ENCODE results near the gene DERL2.
"Not testable (repeated sequence)": the region's sequence is repeated elsewhere in the genome, so short reads cannot be mapped to it uniquely, and the experiment has no call there.

The DERL2 gene

DNA sequence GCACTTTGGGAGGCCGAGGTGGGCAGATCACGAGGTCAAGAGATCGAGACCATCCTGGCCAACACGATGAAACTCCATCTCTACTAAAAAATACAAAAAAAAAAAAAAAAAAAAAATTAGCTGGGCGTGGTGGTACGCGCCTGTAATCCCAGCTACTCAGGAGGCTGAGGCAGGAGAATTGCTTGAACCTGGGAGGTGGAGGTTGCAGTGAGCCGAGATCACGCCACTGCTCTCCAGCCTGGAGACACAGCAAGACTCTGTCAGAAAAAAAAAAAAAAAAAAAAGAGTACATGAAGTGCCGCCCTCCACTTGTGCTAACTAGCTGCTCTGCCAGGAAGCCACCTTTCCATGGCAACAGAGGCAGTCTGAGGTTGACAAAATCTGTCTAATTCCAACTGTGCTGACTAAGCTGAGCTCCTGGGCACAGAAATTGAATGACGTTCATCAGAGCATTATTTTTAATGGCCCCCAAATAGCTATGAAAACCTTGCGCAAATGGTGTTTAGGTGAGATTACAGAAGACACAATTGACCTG, 50.1 kb downstream of the DERL2 start:
- DNase-seq (ENCODE audit: low spot score), result not testable (repeated sequence)

DNA sequence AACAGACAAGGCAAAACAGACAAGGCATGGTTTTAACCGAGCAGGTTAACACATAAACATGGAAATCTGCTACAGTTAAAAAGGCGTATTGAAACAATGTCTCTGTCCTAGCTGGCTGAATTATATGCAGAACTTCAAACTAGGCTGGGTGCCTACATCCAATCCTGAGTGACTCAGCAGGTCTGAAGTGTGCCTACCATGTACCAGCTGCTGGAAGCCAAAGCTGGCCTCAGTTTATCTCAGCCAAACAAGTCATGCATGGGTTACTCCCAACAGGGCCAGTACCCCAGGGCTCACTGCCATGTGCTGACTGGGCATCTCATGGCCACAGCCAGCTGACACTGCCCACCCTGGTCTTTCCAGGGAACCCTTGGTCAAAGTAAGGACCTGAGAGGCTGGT, 51.0 kb downstream of the DERL2 start:
- no peak for DNase-seq (ENCODE audit: low spot score)

DNA sequence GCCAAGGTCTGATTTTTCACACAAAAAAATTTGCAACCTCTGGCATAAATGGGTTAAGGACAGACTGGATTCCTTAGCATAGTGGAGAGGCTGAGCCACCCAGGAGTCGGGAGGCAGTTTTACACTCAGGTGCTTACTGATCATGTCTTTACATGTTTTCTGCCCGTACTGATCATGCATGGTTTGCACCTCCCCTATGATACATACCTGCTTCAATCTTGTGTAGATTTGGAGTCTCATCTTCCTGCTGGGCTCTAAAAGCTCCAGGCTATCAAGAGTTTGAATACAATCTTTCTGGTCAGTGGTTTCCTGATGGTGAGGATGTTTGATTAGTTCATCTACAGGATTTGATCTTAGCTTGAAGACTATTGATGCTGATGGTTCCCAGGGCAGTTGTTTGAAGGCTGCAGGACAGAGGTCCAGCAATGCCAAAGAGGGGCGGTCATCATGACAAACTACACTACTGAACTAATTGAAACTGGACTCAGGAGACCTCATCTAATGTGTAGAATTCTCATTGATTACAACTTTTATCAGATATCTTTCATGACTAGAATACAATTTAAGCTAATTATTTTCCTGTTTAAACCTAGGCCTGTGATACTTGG, 53.9 kb downstream of the DERL2 start:
- no peak for DNase-seq (ENCODE audit: low spot score)

DNA sequence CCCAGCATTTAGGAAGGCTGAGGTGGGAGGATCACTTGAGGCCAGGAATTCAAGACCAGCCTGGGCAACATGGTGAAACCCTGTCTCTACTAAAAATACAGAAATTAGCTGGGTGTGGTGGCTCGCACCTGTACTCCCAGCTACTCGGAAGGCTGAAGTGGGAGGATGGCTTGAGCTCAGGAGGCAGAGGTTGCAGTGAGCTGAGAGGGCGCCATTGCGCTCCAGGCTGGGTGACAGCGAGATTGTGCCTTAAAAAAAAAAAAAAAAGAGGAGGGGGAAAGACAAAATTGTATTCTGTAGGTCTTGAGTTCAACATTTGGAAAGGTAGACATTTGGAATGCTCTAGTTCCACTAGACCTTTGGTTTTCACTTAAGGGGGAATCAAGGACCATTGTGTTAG, 54.7 kb downstream of the DERL2 start:
- DNase-seq (ENCODE audit: low spot score), result not testable (repeated sequence)

DNA sequence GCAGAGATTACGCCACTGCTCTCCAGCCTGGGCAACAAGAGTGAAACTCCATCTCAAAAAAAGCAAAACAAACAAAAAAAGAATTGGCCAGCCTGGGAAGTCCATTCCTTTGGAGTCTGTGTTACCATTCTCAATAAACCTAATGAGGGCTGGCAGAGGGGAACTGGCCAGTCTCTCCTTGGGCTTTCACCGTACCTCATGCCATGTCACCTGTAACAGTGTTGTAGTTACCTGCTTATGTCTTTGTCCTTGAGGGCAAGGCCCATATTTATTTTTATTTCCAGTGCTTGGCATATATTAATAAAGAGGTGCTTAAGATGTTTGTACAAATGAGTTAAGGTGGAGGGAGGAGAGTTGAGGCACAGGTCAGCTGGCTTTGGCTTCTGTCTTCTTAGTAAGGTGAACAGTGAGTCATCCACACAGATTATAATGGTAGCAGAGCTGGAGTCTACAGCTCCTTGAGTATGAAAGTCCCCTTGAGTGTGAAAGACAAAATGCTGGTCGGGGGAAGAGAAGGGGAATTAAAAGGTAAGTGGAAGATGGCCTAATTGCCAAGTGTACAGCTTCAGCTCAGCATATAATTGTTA, 55.5 kb downstream of the DERL2 start:
- no peak for DNase-seq (ENCODE audit: low spot score)

DNA sequence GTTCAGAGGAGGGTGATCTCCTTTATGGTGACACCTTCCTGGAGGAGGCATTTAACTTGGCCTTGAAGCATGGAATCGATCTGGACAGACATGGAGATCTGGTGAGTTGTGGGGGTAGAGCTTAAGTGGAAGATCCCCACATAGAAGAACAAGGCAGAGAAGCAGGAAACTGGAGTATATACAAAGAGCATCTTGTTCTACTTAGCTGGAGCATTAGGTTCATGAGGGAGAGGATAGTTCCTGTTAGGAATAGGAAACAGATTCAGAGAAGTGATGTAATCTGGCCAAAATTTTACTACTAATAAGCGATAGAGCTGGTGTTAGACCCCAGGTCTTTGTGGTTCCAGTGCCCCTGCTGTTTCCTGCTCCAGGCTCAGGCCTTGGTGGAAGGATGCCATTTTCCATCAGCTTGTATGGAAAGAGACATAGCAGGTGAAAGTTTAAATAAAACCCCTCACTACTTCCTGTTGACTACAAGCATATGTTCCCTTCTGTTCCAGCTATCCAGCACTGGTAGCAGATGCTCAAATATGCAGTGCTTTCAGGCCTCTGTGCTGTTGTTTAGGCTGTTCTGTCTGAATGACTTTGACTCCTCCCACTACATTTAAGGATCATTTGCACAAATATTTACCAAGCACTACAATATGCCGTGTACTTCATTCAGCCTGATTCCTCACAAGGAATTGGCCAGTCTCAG, 56.6 kb downstream of the DERL2 start:
- no peak for DNase-seq (ENCODE audit: low spot score)

DNA sequence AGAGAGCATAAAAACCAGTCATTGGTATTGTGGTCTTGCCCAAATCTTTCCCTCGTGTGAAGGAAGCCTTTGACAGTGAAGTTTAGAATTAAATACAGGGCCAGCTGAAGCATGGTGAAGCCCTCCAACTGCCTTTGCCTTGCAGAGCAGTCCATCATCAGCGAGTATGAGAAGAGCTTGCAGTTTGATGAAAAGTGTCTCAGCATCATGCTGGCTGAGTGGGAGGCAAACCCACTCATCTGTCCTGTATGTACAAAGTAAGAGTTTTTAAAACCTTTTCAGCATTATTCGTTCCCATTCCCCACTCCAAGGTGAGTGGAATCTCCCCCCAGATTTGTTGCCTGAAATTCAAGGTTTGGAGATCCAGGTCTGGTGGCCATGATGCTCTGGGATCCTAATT, 60.2 kb downstream of the DERL2 start:
- no peak for DNase-seq (ENCODE audit: low spot score)

DNA sequence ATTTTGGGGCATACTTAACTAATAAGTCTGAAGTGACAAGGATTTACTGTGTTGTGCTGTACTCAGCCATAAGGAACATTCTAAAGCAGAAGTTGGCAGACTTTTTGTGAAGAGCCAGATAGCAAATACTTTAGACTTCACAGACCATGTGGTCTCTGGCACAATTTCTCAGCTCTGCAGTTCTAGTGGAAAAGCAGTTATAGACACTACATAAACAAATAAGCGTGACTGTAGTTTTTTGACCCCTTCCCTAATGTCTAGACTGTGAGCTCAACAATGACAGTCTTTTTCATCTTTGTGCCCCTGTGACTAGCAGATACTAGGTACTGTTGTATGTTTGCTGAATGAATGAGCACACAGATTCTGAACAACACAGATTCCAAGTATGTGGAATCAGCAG, 61.1 kb downstream of the DERL2 start:
- no peak for DNase-seq (ENCODE audit: low spot score)

DNA sequence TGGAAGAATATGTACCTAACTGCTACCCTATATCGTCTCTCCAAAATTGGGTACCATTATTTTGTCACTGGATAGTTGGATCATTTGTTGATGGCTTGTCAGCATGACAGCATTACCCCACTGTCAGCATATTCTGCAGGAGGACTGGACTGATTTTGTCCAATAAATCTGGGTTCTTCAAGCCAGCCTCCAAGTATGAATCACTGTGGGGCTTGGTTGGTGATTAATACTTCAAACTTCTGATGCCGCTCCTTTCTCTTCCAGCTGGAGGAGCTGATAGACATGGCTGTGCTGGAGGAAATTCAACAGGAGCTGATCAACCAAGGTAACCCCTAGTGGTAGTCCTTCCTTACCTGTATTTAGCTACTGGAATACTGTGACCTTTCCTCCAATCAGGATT, 63.5 kb downstream of the DERL2 start:
- DNase-seq (ENCODE audit: low spot score), result peak; percentile 68
